Panc1 (cell line): ENCODE data around the gene NLRC5. TPM values are rescaled to one million over a fixed set of nuclear protein-coding genes. Genes with fewer than 3 reads are reported as not detected.

ENCODE experiments used
- ATAC-seq: fragments of 200-7000 bp; cut with Tn5 transposase; 2 replicates; pipeline ENCODE4 v1.9.1; 2020; ENCODE audit warnings: mild to moderate bottlenecking, moderate library complexity
- BruUV-seq: library from RNA; stranded (reverse); fragments of 400-500 nt; replicated peaks from 2 replicates; lab custom pipeline; 2021; lab: Mats Ljungman, UMichigan
- CTCF ChIA-PET: fragments of 300-600 bp; sonication (Branson Sonifier 250); formaldehyde crosslinking; loops from one replicate; lab custom pipeline; 2022; ENCODE audit warnings: antibody characterized with exemption; lab: Charles Lee
- POLR2A ChIA-PET: fragments of 300-600 bp; sonication (Branson Sonifier 250); formaldehyde crosslinking; loops from one replicate; lab custom pipeline; 2022; ENCODE audit warnings: antibody characterized with exemption; lab: Charles Lee
- DNase-seq: peaks from one replicate; pipeline ENCODE4 v3.0.0-alpha.2; 2010; ENCODE audit warnings: low read depth, low spot score
- H3K27ac ChIP-seq: 2 replicates; pipeline ENCODE4 v1.5.1; 2011; ENCODE audit warnings: mild to moderate bottlenecking, low read length, inconsistent platforms
- H3K27me3 ChIP-seq: fragments of 200-500 bp; sonication (Bioruptor generic); 2 replicates; pipeline ENCODE4 v1.6.0; 2014; ENCODE audit warnings: low read length, inconsistent platforms; ENCODE audit not compliant: control insufficient read depth, insufficient read depth
- H3K36me3 ChIP-seq: fragments of 200-500 bp; sonication (Bioruptor generic); 2 replicates; pipeline ENCODE4 v1.5.1; 2014; ENCODE audit warnings: inconsistent platforms, mild to moderate bottlenecking, low read length, moderate library complexity; ENCODE audit not compliant: control insufficient read depth, insufficient read depth
- H3K4me1 ChIP-seq: 2 replicates; pipeline ENCODE4 v1.5.1; 2011; ENCODE audit warnings: inconsistent platforms, mild to moderate bottlenecking, low read length, moderate library complexity; ENCODE audit not compliant: control insufficient read depth, insufficient read depth
- H3K4me3 ChIP-seq, 2 experiments: 2 replicates each; pipeline ENCODE4 v1.5.1; 2011 to 2012; ENCODE audit warnings: low read depth in 2 of 2, low read length in 2 of 2, mild to moderate bottlenecking in 2 of 2, inconsistent platforms in 1 of 2, moderate library complexity in 1 of 2
- H3K9me3 ChIP-seq: fragments of 200-500 bp; sonication (Bioruptor generic); 2 replicates; pipeline ENCODE4 v1.5.1; 2014; ENCODE audit warnings: low read depth, mild to moderate bottlenecking, inconsistent platforms, low read length, moderate library complexity; ENCODE audit not compliant: control insufficient read depth, insufficient read depth
- CTCF ChIP-seq: fragments of 450-650 bp; IDR thresholded peaks from 2 replicates; pipeline ENCODE4 v1.5.1; 2017; ENCODE audit warnings: mild to moderate bottlenecking
- POLR2AphosphoS5 ChIP-seq: IDR thresholded peaks from 2 replicates; pipeline ENCODE4 v1.6.1; 2012; ENCODE audit warnings: mild to moderate bottlenecking, low read depth, low read length, moderate library complexity
- REST ChIP-seq, 2 experiments: IDR thresholded peaks; 2 replicates each; pipeline ENCODE4 v1.6.1; 2011 to 2012; ENCODE audit warnings: low read depth in 2 of 2, control low read depth in 1 of 2, low read length in 1 of 2, mild to moderate bottlenecking in 1 of 2, moderate library complexity in 1 of 2; ENCODE audit not compliant: insufficient read depth in 1 of 2
- SIN3A ChIP-seq: IDR thresholded peaks from 2 replicates; pipeline ENCODE4 v1.6.1; 2012; ENCODE audit warnings: low read depth, mild to moderate bottlenecking, low read length, moderate library complexity, borderline replicate concordance; ENCODE audit not compliant: insufficient read depth
- TCF7L2 ChIP-seq: IDR thresholded peaks from 2 replicates; pipeline ENCODE4 v1.6.1; 2011; ENCODE audit warnings: mild to moderate bottlenecking, low read depth, low read length, inconsistent platforms
- in situ Hi-C: cut with HindIII; loops from 2 replicates; pipeline ENCODE4 v1.10.0; 2016; ENCODE audit warnings: low sequenced_read_pairs, low pct_unique_long_range_greater_than_20kb
- intact Hi-C: fragments of 100-400 bp; cut with micrococcal nuclease; formaldehyde crosslinking; loops from one replicate; pipeline ENCODE4 v1.10.0; 2022; ENCODE audit not compliant: unreplicated experiment
- total RNA-seq: library from RNA; stranded (reverse); gene quantifications from one replicate; pipeline ENCODE4 v1.2.1, GENCODE V29; 2021; ENCODE audit not compliant: unreplicated experiment

NLRC5 gene
- total RNA-seq, 1 experiment from 2014 or later, result 8.8 TPM

GRCh38 chr16:57064995-57065394 lies 75.6 kb downstream of the NLRC5 start:
- no peak overlapping the region for H3K27ac ChIP-seq
- H3K4me3 ChIP-seq, result no peak overlapping the region
- BruUV-seq, result no TSS peak
- POLR2A ChIA-PET, result no interaction called here
- CTCF ChIA-PET, result no interaction called here
- no peak for DNase-seq
- no peaks in the 10 kb centered on the region for H3K9me3 ChIP-seq
- no peaks in the 10 kb centered on the region for H3K27me3 ChIP-seq
- no peaks in the 10 kb centered on the region for H3K36me3 ChIP-seq
- H3K4me1 ChIP-seq, result peaks cover 3% of the 10 kb centered on the region; the same call in 1 of the 2 replicates
- in situ Hi-C loops (no loop called here), intact Hi-C loops (no loop called here)
- ATAC-seq, result no peak
- TF ChIP-seq POLR2AphosphoS5, result no peak

DNA sequence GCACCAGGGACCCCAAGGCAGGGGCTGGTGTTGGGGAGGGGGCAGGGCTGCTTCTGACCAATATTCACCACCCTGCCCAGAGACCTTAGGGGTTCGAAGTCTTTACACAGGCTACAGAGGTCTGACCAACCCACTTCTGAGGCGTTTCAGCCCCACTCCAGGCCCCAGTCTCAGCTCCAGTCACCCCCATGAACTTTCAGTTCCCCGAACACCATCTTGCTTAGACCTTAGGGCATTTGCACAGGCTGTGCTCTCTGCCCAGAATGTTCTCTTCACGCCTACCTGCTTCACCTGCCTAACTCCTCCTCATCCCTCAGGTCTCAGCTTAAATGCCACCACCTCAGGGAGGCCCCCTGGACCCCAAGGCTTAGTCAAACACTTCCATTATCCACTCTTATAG lies 77.3 kb downstream of the NLRC5 start:
- Histone ChIP-seq H3K4me1 (no peaks in the 10 kb centered on the region), H3K36me3 (no peaks in the 10 kb centered on the region), H3K27me3 (no peaks in the 10 kb centered on the region), H3K27ac (no peak overlapping the region), H3K9me3 (no peaks in the 10 kb centered on the region), H3K4me3 (no peak overlapping the region)
- DNase-seq, result no peak
- POLR2A ChIA-PET, result no interaction called here
- CTCF ChIA-PET, result no interaction called here
- in situ Hi-C loops (no loop called here), intact Hi-C loops (no loop called here)
- ATAC-seq, result no peak
- TF ChIP-seq CTCF (no peak), SIN3A (no peak), REST (IDR thresholded peaks at IDR 0.05; ENCODE audit: insufficient read depth in 1 of 2, low read depth in 2 of 2, low read length in 1 of 2) (no peak), POLR2AphosphoS5 (no peak), TCF7L2 (no peak)
- no TSS peak for BruUV-seq

DNA sequence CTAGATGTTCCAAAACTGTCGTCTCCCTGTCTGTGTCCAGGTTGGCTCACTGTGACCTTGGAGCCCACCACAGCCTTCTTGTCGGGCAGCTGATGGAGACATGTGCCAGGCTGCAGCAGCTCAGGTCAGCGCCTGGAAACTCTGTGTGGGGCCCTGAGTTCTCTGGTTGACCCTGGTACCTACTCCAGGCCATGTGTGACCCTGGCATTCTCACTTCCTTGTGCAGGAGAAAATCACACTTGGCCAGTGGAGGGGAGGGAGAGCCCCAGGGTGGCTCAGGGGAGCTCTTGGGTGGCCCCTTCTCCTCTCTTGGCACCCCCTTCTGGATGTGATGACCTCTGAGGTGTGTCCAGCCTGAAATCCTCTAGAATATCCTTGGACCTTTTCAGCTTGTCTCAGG lies 78.0 kb downstream of the NLRC5 start:
- ChIA-PET CTCF (no interaction called here), POLR2A (no interaction called here)
- H3K9me3 ChIP-seq, result no peaks in the 10 kb centered on the region
- no peak overlapping the region for H3K4me3 ChIP-seq
- H3K27me3 ChIP-seq, result no peaks in the 10 kb centered on the region
- H3K4me1 ChIP-seq, result no peaks in the 10 kb centered on the region
- in situ Hi-C loops, result no loop called here
- ATAC-seq, result no peak
- no peak overlapping the region for H3K27ac ChIP-seq
- no peak for DNase-seq
- no TSS peak for BruUV-seq
- TF ChIP-seq REST (IDR thresholded peaks at IDR 0.05; ENCODE audit: insufficient read depth in 1 of 2, low read depth in 2 of 2, low read length in 1 of 2), result no peak
- no peak for TF ChIP-seq TCF7L2
- TF ChIP-seq CTCF, result no peak
- TF ChIP-seq POLR2AphosphoS5, result no peak
- no peak for TF ChIP-seq SIN3A
- H3K36me3 ChIP-seq, result no peaks in the 10 kb centered on the region
- intact Hi-C loops, result no loop called here
